Activated T-cell treated with anti-CD3 and anti-CD28 coated beads, Interleukin-2, amount 50 U/mL, for 4 hours (primary cell): ENCODE results near the gene RASSF9. TPM values are rescaled to one million over a fixed set of nuclear protein-coding genes. Genes with fewer than 3 reads are reported as not detected.

ENCODE experiments used
- ATAC-seq, 2 donors: fragments of 200-7000 bp; cut with Tn5 transposase; one replicate each; pipeline ENCODE4 v1.10.0; 2021
- DNase-seq: peaks from one replicate; pipeline ENCODE4 v3.0.0-alpha.2; 2020
- H3K27me3 Mint-ChIP-seq: one replicate; pipeline ENCODE4 v1.8.0; 2021; ENCODE audit warnings: low read depth, mixed read lengths
- H3K36me3 Mint-ChIP-seq: one replicate; pipeline ENCODE4 v1.8.0; 2022; ENCODE audit warnings: mixed read lengths; ENCODE audit not compliant: insufficient read depth
- H3K4me1 Mint-ChIP-seq: one replicate; pipeline ENCODE4 v1.8.0; 2021; ENCODE audit warnings: low read depth, mixed read lengths
- H3K4me3 Mint-ChIP-seq: one replicate; pipeline ENCODE4 v1.8.0; 2021; ENCODE audit warnings: mild to moderate bottlenecking, moderate library complexity, mixed read lengths
- H3K9me3 Mint-ChIP-seq: one replicate; pipeline ENCODE4 v1.8.0; 2021; ENCODE audit warnings: mixed read lengths
- total RNA-seq, 3 donors: library from RNA; stranded (reverse); gene quantifications; one replicate each; pipeline ENCODE4 v1.2.1, GENCODE V29; 2021

RASSF9 gene
- total RNA-seq, 3 donors from 2014 or later = not detected

GRCh38 chr12:85833579-85833978 is 2.6 kb downstream of the RASSF9 start:
- ATAC-seq (no peak), DNase-seq (no peak)
- no peaks in the 10 kb centered on the region for H3K36me3 Mint-ChIP-seq
- H3K4me1 Mint-ChIP-seq = no peaks in the 10 kb centered on the region
- no peaks in the 10 kb centered on the region for H3K9me3 Mint-ChIP-seq
- no peaks in the 10 kb centered on the region for H3K27me3 Mint-ChIP-seq
- H3K4me3 Mint-ChIP-seq = no peak overlapping the region

- no peak for DNase-seq
- H3K36me3 Mint-ChIP-seq = no peaks in the 10 kb centered on the region
- H3K4me1 Mint-ChIP-seq = no peaks in the 10 kb centered on the region
- H3K9me3 Mint-ChIP-seq = peaks cover 9% of the 10 kb centered on the region
- ATAC-seq = no peak
- H3K4me3 Mint-ChIP-seq = no peak overlapping the region
- H3K27me3 Mint-ChIP-seq = no peaks in the 10 kb centered on the region
These were observed 4.8 kb downstream of the RASSF9 start for GRCh38 chr12:85831327-85831990.

GRCh38 chr12:85829391-85829790 is 6.8 kb downstream of the RASSF9 start:
- no peaks in the 10 kb centered on the region for H3K27me3 Mint-ChIP-seq
- ATAC-seq = no peak

GRCh38 chr12:85828576-85828975 is 7.6 kb downstream of the RASSF9 start:
- no peak for ATAC-seq
- no peaks in the 10 kb centered on the region for H3K4me1 Mint-ChIP-seq
- H3K27me3 Mint-ChIP-seq = no peaks in the 10 kb centered on the region
- DNase-seq = no peak
- no peaks in the 10 kb centered on the region for H3K36me3 Mint-ChIP-seq
- H3K9me3 Mint-ChIP-seq = peaks cover 9% of the 10 kb centered on the region
- H3K4me3 Mint-ChIP-seq = no peak overlapping the region

More at GRCh38 chr12:85829391-85829790, 6.8 kb downstream of the RASSF9 start:
- Mint-ChIP-seq H3K36me3 (no peaks in the 10 kb centered on the region), H3K9me3 (peaks cover 9% of the 10 kb centered on the region), H3K4me3 (no peak overlapping the region), H3K4me1 (no peaks in the 10 kb centered on the region)
- DNase-seq = no peak

GRCh38 chr12:85825746-85826145 is 10.5 kb downstream of the RASSF9 start:
- Mint-ChIP-seq H3K9me3 (peaks cover 13% of the 10 kb centered on the region), H3K4me1 (no peaks in the 10 kb centered on the region), H3K27me3 (no peaks in the 10 kb centered on the region), H3K4me3 (no peak overlapping the region), H3K36me3 (no peaks in the 10 kb centered on the region)
- DNase-seq = no peak
- no peak for ATAC-seq

GRCh38 chr12:85823436-85824180 is 12.6 kb downstream of the RASSF9 start:
- Mint-ChIP-seq H3K9me3 (peaks cover 13% of the 10 kb centered on the region), H3K27me3 (no peaks in the 10 kb centered on the region), H3K36me3 (no peaks in the 10 kb centered on the region), H3K4me3 (no peak overlapping the region), H3K4me1 (no peaks in the 10 kb centered on the region)
- ATAC-seq (no peak), DNase-seq (no peak)

- H3K36me3 Mint-ChIP-seq = no peaks in the 10 kb centered on the region
- no peak for DNase-seq
- no peaks in the 10 kb centered on the region for H3K27me3 Mint-ChIP-seq
- no peaks in the 10 kb centered on the region for H3K4me1 Mint-ChIP-seq
- H3K9me3 Mint-ChIP-seq = peaks cover 4% of the 10 kb centered on the region
- ATAC-seq = no peak
- no peak overlapping the region for H3K4me3 Mint-ChIP-seq
These were observed 14.4 kb downstream of the RASSF9 start for GRCh38 chr12:85821759-85822158.

GRCh38 chr12:85821206-85821605 is 15.0 kb downstream of the RASSF9 start:
- Mint-ChIP-seq H3K4me1 (no peaks in the 10 kb centered on the region), H3K4me3 (no peak overlapping the region), H3K27me3 (no peaks in the 10 kb centered on the region), H3K36me3 (no peaks in the 10 kb centered on the region), H3K9me3 (peaks cover 4% of the 10 kb centered on the region)
- no peak for ATAC-seq
- DNase-seq = no peak

GRCh38 chr12:85820101-85820500 is 16.1 kb downstream of the RASSF9 start:
- no peak overlapping the region for H3K4me3 Mint-ChIP-seq
- no peak for DNase-seq
- peaks cover 4% of the 10 kb centered on the region for H3K9me3 Mint-ChIP-seq
- no peaks in the 10 kb centered on the region for H3K36me3 Mint-ChIP-seq
- no peak for ATAC-seq
- H3K4me1 Mint-ChIP-seq = no peaks in the 10 kb centered on the region
- no peaks in the 10 kb centered on the region for H3K27me3 Mint-ChIP-seq

GRCh38 chr12:85814741-85815140 is 21.5 kb downstream of the RASSF9 start:
- Mint-ChIP-seq H3K9me3 (no peaks in the 10 kb centered on the region), H3K27me3 (no peaks in the 10 kb centered on the region), H3K4me3 (no peak overlapping the region), H3K36me3 (no peaks in the 10 kb centered on the region), H3K4me1 (no peaks in the 10 kb centered on the region)
- no peak for ATAC-seq
- no peak for DNase-seq

GRCh38 chr12:85814071-85814470 is 22.1 kb downstream of the RASSF9 start:
- no peaks in the 10 kb centered on the region for H3K27me3 Mint-ChIP-seq
- H3K4me1 Mint-ChIP-seq = no peaks in the 10 kb centered on the region
- H3K36me3 Mint-ChIP-seq = no peaks in the 10 kb centered on the region
- no peak overlapping the region for H3K4me3 Mint-ChIP-seq
- no peaks in the 10 kb centered on the region for H3K9me3 Mint-ChIP-seq
- no peak for ATAC-seq
- no peak for DNase-seq

GRCh38 chr12:85809500-85809899 is 26.7 kb downstream of the RASSF9 start:
- Mint-ChIP-seq H3K4me1 (no peaks in the 10 kb centered on the region), H3K4me3 (no peak overlapping the region), H3K27me3 (no peaks in the 10 kb centered on the region), H3K36me3 (no peaks in the 10 kb centered on the region), H3K9me3 (no peaks in the 10 kb centered on the region)
- DNase-seq = no peak
- no peak for ATAC-seq

GRCh38 chr12:85807730-85808129 is 28.5 kb downstream of the RASSF9 start:
- Mint-ChIP-seq H3K27me3 (no peaks in the 10 kb centered on the region), H3K4me1 (no peaks in the 10 kb centered on the region), H3K36me3 (no peaks in the 10 kb centered on the region), H3K9me3 (no peaks in the 10 kb centered on the region), H3K4me3 (no peak overlapping the region)
- ATAC-seq (no peak), DNase-seq (no peak)

GRCh38 chr12:85805654-85806053 is 30.6 kb downstream of the RASSF9 start:
- ATAC-seq (no peak), DNase-seq (no peak)
- Mint-ChIP-seq H3K36me3 (no peaks in the 10 kb centered on the region), H3K27me3 (no peaks in the 10 kb centered on the region), H3K4me1 (no peaks in the 10 kb centered on the region), H3K9me3 (no peaks in the 10 kb centered on the region), H3K4me3 (no peak overlapping the region)

- H3K4me3 Mint-ChIP-seq = no peak overlapping the region
- no peak for ATAC-seq
- no peaks in the 10 kb centered on the region for H3K36me3 Mint-ChIP-seq
- DNase-seq = no peak
- no peaks in the 10 kb centered on the region for H3K9me3 Mint-ChIP-seq
- no peaks in the 10 kb centered on the region for H3K27me3 Mint-ChIP-seq
- no peaks in the 10 kb centered on the region for H3K4me1 Mint-ChIP-seq
These were observed 31.5 kb downstream of the RASSF9 start for GRCh38 chr12:85804663-85805062.
